DND-41 (cell line): ENCODE data around the gene CAMK1.

Experiments used
- CTCF ChIP-seq: IDR thresholded peaks from 2 replicates; pipeline ENCODE4 v1.5.1; 2012; ENCODE audit warnings: borderline replicate concordance, low read length, moderate library complexity, mild to moderate bottlenecking; ENCODE audit not compliant: poor library complexity, severe bottlenecking; ENCODE audit errors: extremely low read depth
- EZH2 ChIP-seq: IDR thresholded peaks from 3 replicates; pipeline ENCODE4 v1.6.1; 2012; ENCODE audit warnings: borderline replicate concordance, low read depth, mild to moderate bottlenecking, moderate library complexity, low read length, inconsistent platforms; ENCODE audit not compliant: severe bottlenecking

DNA sequence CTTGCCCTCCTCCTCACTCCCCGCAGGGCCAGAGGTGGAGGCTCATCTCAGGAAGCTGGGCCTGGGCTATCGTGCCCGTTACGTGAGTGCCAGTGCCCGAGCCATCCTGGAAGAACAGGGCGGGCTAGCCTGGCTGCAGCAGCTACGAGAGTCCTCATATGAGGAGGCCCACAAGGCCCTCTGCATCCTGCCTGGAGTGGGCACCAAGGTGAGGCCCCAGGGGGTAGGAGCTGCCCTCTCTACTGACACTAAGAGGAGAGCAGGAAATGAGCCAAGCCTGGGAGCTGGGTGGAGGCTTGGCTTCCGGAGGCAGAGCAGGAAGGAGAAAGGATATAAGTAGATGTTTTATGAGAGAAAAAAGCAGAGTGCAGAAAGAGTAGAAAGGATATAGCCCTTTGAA lies 15.1 kb downstream of the CAMK1 start:
- TF ChIP-seq CTCF, result no peak
- no peak for TF ChIP-seq EZH2
